HPDE6-E6E7 (cell line): ENCODE data around the gene PRKX.
"Not testable (repeated sequence)": the region's sequence is repeated elsewhere in the genome, so short reads cannot be mapped to it uniquely, and the experiment has no call there.

Experiments
- DNase-seq: peaks from one replicate; pipeline ENCODE4 v3.0.0; 2011; ENCODE audit warnings: missing footprints; ENCODE audit errors: extremely low spot score

The PRKX gene

GRCh38 chrX:3713225-3713936 lies at the start of gene PRKX:
PRKX (minus strand) TSS chrX:3713649; CDS start chrX:3713253, 396 bp downstream.
- no peak for DNase-seq

- DNase-seq = no peak
These were observed 49.7 kb upstream of the PRKX start for GRCh38 chrX:3763111-3763510.

DNA sequence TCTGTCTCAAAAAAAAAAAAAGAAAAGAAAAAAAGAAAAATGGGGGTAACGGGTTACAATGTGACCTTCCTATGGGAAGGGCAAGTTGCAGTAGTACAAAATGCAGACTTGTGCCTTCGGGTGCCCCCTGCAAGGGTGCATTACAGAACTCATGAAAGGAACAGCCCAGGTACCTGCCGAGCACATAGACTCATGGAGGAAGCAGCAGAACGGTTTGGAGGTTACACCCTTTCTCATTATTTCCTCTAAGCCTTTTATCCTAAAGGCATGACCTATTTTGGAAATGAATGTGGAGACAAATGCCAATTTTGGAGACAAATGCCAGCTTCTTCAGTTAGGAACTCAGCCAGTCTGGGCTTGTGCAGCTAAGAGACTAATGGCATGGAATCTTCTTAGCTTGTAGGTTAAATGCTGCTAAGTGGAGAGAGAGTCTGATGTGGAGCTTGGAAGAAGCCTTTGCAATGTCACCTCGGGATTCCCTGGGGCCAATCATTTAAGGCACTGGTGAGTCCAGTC lies 44.1 kb upstream of the PRKX start:
- DNase-seq = no peak

DNA sequence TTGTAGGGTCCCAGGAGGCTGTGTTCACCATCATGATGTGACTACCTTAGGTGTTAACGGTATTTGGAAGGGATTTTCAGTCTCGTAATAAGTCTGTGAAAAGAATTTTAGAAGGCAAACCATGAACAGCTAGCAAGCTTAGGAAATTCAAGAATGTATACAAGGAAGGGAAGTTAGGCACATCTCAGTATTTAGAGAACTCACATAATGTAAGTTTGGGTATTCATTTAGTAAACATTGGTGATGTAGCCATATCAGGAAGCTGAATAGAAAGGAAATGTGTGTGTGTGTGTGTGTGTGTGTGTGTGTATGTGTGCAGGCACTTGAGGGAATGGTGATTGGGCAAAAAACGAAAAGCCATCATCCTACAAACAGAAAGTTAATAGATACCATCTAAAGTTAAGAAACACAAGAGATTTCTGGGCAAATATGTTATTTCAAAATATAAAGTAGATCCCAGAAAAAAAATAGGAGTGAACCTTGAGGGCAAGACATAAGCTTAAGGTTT lies 34.7 kb upstream of the PRKX start:
- DNase-seq = no peak

GRCh38 chrX:3743801-3744439 lies 30.5 kb upstream of the PRKX start:
- DNase-seq = no peak

DNA sequence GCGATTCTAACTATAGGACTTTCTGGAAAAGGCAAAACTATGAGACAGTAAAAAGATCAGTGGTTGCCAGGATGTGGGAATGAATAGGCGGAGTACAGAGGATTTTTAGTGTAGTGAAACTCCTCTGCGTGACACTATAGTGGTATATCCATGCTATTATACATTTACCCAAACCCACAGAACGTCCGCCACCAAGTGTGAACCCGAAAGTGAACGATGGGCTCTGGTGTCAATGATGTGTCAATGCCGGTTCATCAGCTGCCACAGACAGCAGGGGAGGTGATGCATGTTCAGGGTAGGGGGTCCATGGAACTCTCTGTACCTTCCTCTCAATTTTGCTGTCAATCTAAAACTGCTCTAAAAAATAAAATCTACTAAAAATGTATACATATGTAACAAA lies 27.5 kb upstream of the PRKX start:
- DNase-seq = not testable (repeated sequence)

GRCh38 chrX:3738509-3738908 lies 25.1 kb upstream of the PRKX start:
- DNase-seq = no peak

- DNase-seq = not testable (repeated sequence)
These were observed 23.1 kb upstream of the PRKX start for GRCh38 chrX:3736536-3736935.

- not testable (repeated sequence) for DNase-seq
These were observed 22.4 kb upstream of the PRKX start for GRCh38 chrX:3735891-3736290.

DNA sequence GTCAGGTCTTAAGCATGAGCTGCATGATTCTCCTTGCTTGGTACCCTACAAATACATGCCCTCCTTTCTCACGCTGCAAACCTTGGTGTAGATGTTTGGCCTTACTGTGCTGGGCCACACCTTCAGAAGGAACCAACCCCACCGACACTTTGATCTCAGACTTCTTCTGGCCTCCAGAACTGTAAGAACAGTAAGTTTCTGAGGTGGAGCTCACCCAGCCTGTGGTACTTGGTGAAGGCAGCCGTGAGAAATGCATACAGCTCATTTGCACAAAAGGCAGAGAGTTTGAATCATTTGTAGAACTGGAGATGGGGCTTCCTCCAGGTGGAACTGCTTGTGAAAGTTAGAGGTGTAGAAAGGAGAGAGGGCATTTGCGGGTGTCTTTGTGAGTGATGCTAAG lies 21.0 kb upstream of the PRKX start:
- DNase-seq = not testable (repeated sequence)

- DNase-seq = no peak
These were observed 19.6 kb upstream of the PRKX start for GRCh38 chrX:3733043-3733430.

DNA sequence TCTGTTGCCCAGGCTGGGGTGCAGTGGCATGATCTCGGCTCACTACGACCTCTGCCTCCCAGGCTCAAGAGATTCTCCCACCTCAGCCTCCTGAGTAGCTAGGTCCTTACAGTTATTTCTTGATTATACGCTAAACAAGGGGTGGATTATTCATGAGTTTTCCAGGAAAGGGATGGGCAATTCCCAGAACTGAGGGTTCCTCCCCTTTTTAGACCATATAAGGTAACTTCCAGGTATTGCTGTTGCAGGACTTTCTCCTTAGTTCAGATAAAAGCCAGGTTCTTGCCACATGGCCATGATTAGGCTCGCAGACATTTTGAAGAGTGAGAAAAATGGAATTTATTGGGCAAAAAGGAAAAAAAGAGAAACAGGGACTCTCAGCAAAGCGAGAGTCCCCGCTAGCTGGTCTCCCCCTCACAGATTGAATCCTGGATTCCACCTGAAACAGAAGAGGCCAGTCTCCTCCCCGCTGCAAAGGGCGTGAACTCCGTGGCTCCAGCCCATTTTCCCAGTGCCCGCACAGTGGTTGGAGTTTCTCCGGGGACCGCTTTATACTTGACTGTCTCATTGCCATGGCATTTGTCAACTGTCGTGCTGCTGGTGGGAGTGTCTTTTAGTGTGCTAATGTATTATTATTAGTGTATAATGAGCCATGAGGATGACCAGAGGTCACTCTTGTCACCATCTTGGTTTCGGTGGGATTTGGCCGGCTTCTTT lies 19.0 kb upstream of the PRKX start:
- DNase-seq = not testable (repeated sequence)

DNA sequence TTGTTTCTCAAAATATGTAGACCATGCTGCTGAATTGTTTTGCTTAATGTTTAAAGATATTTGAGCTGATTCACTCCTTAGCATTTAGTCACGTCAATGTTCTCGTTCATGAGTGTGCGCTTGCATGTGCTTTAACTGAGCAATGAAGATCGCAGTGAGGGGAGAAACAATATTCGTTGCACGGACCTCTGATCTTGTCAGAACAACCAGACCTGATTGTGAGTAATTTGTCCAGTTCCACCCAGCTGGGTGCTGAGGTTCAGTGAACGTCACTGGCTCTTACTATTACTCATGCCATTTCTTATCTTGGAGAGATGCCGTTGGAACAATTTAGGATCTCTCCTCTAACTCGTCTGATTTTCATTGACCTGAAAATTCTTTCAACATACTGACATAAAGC lies 15.0 kb upstream of the PRKX start:
- no peak for DNase-seq

DNA sequence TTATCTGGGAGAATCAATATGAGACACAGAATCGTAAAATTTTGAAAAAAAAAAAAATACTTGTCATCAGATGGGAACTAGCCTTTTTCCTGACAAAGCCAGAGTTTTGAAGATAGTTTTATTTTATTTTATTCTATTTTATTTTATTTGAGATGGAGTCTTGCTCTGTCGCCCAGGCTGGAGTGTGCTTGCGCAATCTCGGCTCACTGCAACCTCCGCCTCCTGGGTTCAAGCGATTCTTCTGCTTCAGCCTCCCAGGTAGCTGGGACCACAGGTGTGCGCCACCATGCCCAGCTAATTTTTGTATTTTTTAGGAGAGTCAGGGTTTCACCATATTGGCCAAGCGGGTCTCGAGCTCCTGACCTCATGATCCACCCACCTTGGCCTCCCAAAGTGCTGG lies 10.0 kb upstream of the PRKX start:
- DNase-seq = not testable (repeated sequence)

DNA sequence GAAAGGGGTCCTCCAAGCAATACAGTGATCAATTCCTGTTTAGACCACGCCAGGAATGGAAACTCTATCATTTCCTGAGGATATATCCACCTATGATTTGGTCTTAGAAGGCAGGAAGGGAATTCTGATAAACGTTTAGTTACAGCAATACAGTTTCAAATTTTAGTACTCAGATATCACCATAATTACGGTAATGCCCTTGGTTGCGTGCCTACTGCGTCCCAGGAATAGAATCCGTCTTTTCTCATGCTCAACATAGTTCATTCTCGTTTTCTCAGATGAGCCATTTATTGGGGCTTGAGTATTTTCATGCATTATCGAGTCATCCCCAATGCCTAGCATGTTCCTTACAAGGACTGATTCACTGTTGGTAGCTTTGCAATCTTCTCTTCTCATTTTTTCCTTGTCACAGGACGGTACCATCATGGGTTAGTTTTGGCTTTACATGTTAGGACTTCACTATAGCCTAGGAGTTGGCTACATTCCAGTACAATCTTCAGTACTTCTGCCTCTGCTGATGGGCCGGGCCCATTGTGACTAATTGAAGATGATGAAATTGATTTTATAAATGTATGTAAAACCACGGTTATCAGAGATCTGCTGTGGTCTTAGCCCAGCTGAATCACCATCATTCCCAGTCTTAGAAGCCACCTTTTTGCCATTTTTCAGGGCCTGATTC lies 4.4 kb upstream of the PRKX start:
- no peak for DNase-seq

GRCh38 chrX:3715921-3716320 lies 2.5 kb upstream of the PRKX start:
- no peak for DNase-seq

DNA sequence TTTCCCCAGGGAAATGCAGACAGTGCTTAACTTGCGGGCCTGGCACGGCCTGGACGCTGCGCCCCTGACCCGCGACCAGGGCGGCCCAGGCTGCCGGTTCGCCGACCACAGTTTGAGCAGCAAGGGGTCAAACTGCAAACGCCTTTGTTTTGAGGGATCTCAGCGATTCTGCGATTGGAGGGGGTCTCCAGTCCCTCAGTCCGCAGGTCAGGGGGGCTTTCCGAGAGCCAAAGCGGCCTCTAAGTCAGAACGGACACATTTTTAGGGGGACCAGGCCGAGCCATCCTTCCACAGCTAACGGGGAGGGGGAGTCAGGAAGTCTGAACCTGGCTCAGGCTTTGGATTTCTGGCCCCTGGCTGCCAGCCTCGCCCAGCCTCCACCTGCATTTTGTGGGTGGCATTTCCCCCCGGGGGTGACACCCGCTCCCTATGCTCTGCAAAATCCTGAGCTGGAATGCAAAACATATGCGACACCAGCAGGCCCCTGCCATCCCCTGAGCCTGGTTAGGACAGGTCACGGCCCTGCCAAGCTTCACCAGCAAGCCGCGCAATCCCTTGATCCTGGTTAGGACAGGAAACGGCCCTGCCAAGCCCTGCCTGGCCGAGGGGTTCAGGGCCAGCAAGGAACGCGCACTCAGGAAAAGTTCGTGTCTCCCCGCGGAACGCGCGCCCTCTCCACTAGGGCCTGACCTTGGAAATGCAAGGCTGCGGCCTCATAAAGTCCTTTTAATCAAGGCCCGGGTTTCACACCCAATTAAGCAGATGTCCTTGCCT lies 1.4 kb upstream of the PRKX start:
- DNase-seq = not testable (repeated sequence)

GRCh38 chrX:3713937-3714434 lies 537 bp upstream of the PRKX start:
- DNase-seq = no peak

- no peak for DNase-seq
These were observed 602 bp downstream of the PRKX start for GRCh38 chrX:3712870-3713224.

DNA sequence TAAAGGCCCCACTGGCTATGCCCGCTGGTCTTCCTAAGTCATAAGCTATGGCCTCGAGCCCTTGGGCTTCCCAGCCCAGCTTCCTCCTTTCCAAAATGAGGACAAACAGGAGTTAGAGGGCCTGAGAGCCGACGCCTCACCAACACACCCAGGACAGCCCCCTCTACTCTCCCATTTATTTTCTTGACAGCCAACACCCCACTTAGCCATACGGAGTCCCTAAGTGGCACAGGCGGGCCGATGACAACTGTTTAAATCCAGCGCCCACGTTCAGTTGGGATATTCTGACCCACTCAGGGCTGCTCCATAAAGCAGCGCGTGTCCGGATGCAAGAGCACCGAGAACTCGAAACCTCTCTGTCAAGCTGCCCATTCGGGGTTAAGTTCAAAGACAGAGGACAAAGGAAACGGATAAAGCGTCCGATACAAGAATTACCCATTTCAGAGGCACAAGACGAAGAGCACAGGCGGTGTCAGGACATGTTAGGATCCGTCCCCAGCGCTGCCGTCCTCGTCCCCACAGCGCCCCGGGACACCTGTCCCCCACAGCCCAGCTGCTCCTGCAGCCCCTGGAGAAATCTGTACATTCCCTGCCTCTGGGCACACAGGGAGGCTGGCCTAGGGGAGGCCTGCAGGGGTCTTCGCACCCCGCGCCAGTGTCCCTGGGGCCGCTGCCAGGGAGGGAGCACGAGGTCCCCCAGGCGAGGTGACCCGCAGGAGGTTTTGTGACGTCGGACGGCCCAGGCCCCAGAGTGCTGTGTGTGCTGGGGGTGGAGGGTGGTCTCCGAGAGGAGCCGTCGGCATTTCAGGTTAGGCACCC lies 1.2 kb downstream of the PRKX start:
- no peak for DNase-seq
